T1000 (cell line): ENCODE data around the gene IGSF9B.

ENCODE experiments used
- DNase-seq: peaks from one replicate; lab custom pipeline; 2025; ENCODE audit warnings: mixed read lengths; lab: John Stamatoyannopoulos, UW

The IGSF9B gene

GRCh38 chr11:133919330-133920108, 37.2 kb downstream of the IGSF9B start:
- DNase-seq, result no peak

GRCh38 chr11:133918608-133919260, 38.0 kb downstream of the IGSF9B start:
- no peak for DNase-seq

- DNase-seq, result no peak
Measured at GRCh38 chr11:133917921-133918607, 38.7 kb downstream of the IGSF9B start.

GRCh38 chr11:133916784-133917440, 39.9 kb downstream of the IGSF9B start:
- DNase-seq, result no peak

- no peak for DNase-seq
Measured at GRCh38 chr11:133913761-133914160, 43.0 kb downstream of the IGSF9B start.

GRCh38 chr11:133911171-133911570, 45.6 kb downstream of the IGSF9B start:
- no peak for DNase-seq

GRCh38 chr11:133910101-133910500, 46.7 kb downstream of the IGSF9B start:
- DNase-seq, result no peak

GRCh38 chr11:133908827-133909226, 47.9 kb downstream of the IGSF9B start:
- DNase-seq, result no peak

GRCh38 chr11:133907841-133908241, 48.9 kb downstream of the IGSF9B start:
- DNase-seq, result no peak

- no peak for DNase-seq
Measured at GRCh38 chr11:133907216-133907615, 49.6 kb downstream of the IGSF9B start.

GRCh38 chr11:133906746-133907145, 50.0 kb downstream of the IGSF9B start:
- DNase-seq, result no peak

GRCh38 chr11:133906241-133906640, 50.5 kb downstream of the IGSF9B start:
- DNase-seq, result no peak

- DNase-seq, result no peak
Measured at GRCh38 chr11:133905677-133906156, 51.1 kb downstream of the IGSF9B start.

GRCh38 chr11:133904818-133905515, 51.8 kb downstream of the IGSF9B start:
- no peak for DNase-seq

- DNase-seq, result no peak
Measured at GRCh38 chr11:133903875-133904817, 52.6 kb downstream of the IGSF9B start.

- DNase-seq, result no peak
Measured at GRCh38 chr11:133903056-133903455, 53.7 kb downstream of the IGSF9B start.

- no peak for DNase-seq
Measured at GRCh38 chr11:133902506-133902905, 54.3 kb downstream of the IGSF9B start.

GRCh38 chr11:133901999-133902398, 54.8 kb downstream of the IGSF9B start:
- no peak for DNase-seq

GRCh38 chr11:133901316-133901715, 55.5 kb downstream of the IGSF9B start:
- no peak for DNase-seq
